ENCODE data around the gene KRT84. TPM values are rescaled to one million over a fixed set of nuclear protein-coding genes. Genes with fewer than 3 reads are reported as not detected.

Gene KRT84
- total and polyA plus RNA-seq, 2 of the 4 experiments (the other 2 are of a cell fraction): not detected

- TF ChIP-seq CEBPB (IDR thresholded peaks at IDR 0.05; ENCODE audit: low read depth, low read length) (no peak), POLR2A (IDR thresholded peaks at IDR 0.05; ENCODE audit: low read depth, low read length) (no peak), FOS (IDR thresholded peaks at IDR 0.05; ENCODE audit: low read depth, low read length) (no peak), MAFK (IDR thresholded peaks at IDR 0.05; ENCODE audit: low read depth, low read length) (no peak), SMC3 (IDR thresholded peaks at IDR 0.05; ENCODE audit: low read depth, low read length) (no peak), NFE2L2 (IDR thresholded peaks at IDR 0.05; ENCODE audit: low read depth, low read length) (no peak), MAZ (IDR thresholded peaks at IDR 0.05; ENCODE audit: borderline replicate concordance, low read depth, low read length) (no peak), CTCF (conservative IDR thresholded peaks at IDR 0.05; ENCODE audit: low read depth, low read length) (no peak), ELK1 (IDR thresholded peaks at IDR 0.05; ENCODE audit: borderline replicate concordance, low read depth, low read length) (no peak), RCOR1 (IDR thresholded peaks at IDR 0.05; ENCODE audit: insufficient replicate concordance, low read length) (no peak), MXI1 (IDR thresholded peaks at IDR 0.05; ENCODE audit: borderline replicate concordance, low read depth, low read length) (no peak), RAD21 (IDR thresholded peaks at IDR 0.05; ENCODE audit: low read length) (no peak), BHLHE40 (IDR thresholded peaks at IDR 0.05; ENCODE audit: low read depth, low read length) (no peak), RFX5 (IDR thresholded peaks at IDR 0.05; ENCODE audit: low read depth, low read length) (no peak), USF2 (IDR thresholded peaks at IDR 0.05; ENCODE audit: low read depth, low read length) (no peak), CHD1 (IDR thresholded peaks at IDR 0.05; ENCODE audit: low read depth, low read length) (no peak)
- H4K91ac ChIP-seq (ENCODE audit: insufficient read depth, low read depth, low read length): no peak overlapping the region
- H3K27me3 ChIP-seq (ENCODE audit: control insufficient read depth, insufficient read depth, low read length): peaks cover 53% of the 10 kb centered on the region
- no peak overlapping the region for H3K18ac ChIP-seq (ENCODE audit: low read depth, low read length)
- H3K9ac ChIP-seq (ENCODE audit: low read depth, low read length): no peak overlapping the region
- no peak overlapping the region for H2AK5ac ChIP-seq (ENCODE audit: low read depth, low read length)
- H3K23ac ChIP-seq (ENCODE audit: low read depth, low read length): no peak overlapping the region
- no peaks in the 10 kb centered on the region for H3K36me3 ChIP-seq (ENCODE audit: control insufficient read depth, insufficient read depth, low read length)
- DNase-seq (no peak), ATAC-seq (ENCODE audit: low read depth) (no peak)
- no peak overlapping the region for H2BK15ac ChIP-seq (ENCODE audit: low read depth, low read length)
- H4K5ac ChIP-seq (ENCODE audit: low read depth, low read length): no peak overlapping the region
- H3K4ac ChIP-seq (ENCODE audit: low read depth, low read length): no peak overlapping the region
- H3K79me1 ChIP-seq (ENCODE audit: low read depth in 1 of 2, low read length in 2 of 2): no peaks in the 10 kb centered on the region
- H2BK5ac ChIP-seq (ENCODE audit: low read depth, low read length, poor library complexity, severe bottlenecking): no peak overlapping the region
- no peaks in the 10 kb centered on the region for H4K20me1 ChIP-seq (ENCODE audit: insufficient read depth, low read length)
- H2AFZ ChIP-seq (replicated peaks; ENCODE audit: low read length, poor library complexity): no peak overlapping the region
- H3K56ac ChIP-seq (ENCODE audit: extremely low read depth, insufficient read depth, low read length): no peak overlapping the region
- intact Hi-C loops (cut with micrococcal nuclease) (no loop called here), in situ Hi-C loops (cut with MboI; ENCODE audit: low sequenced_read_pairs) (no loop called here), dilution Hi-C loops (cut with HindIII; ENCODE audit: low sequenced_read_pairs, unreplicated experiment) (no loop called here)
- no peak overlapping the region for H2AK9ac ChIP-seq (replicated peaks; ENCODE audit: low read depth, low read length, poor library complexity)
- no peak overlapping the region for H3K27ac ChIP-seq (ENCODE audit: insufficient read depth, low read length)
- H3K4me1 ChIP-seq (ENCODE audit: control insufficient read depth, insufficient read depth, low read length): no peaks in the 10 kb centered on the region
- BruUV-seq (replicated peaks): no TSS peak
- H3K4me3 ChIP-seq (ENCODE audit: insufficient read depth, low read depth, low read length): no peak overlapping the region
- no CpG with 5 or more reads among the region's 5 CpGs for WGBS, 2 experiments (ENCODE audit: extremely low coverage in 2 of 2, insufficient read length in 1 of 2)
- H3K4me2 ChIP-seq (ENCODE audit: low read depth, low read length): no peak overlapping the region
- no peaks in the 10 kb centered on the region for H3K9me3 ChIP-seq (ENCODE audit: control insufficient read depth, insufficient read depth, low read length)
- CTCF ChIA-PET: no interaction called here
- POLR2A ChIA-PET (ENCODE audit: unreplicated experiment): no interaction called here
- no peak overlapping the region for H3K14ac ChIP-seq (replicated peaks; ENCODE audit: low read depth, low read length)
- H2BK20ac ChIP-seq (ENCODE audit: low read depth, low read length): no peak overlapping the region
- no peak overlapping the region for H4K8ac ChIP-seq (ENCODE audit: low read depth in 2 of 2, low read length in 2 of 2)
- H3K9me1 ChIP-seq (ENCODE audit: insufficient read depth, low read length): no peaks in the 10 kb centered on the region
- H2BK120ac ChIP-seq (ENCODE audit: low read depth, low read length): no peak overlapping the region
Observed at GRCh38 chr12:52354200-52354599, 31.3 kb downstream of the KRT84 start.
